HG03196 (cell line): Measurements from ENCODE around the gene TYMP.
A peak's percentile ranks its signal among the peaks of the same experiment; 100 is the strongest.

Experiments used
- ATAC-seq: cut with Tn5 transposase; IDR thresholded peaks from one replicate; pipeline ENCODE4 v1.9.1; 2021; ENCODE audit not compliant: unreplicated experiment

TYMP gene

DNA sequence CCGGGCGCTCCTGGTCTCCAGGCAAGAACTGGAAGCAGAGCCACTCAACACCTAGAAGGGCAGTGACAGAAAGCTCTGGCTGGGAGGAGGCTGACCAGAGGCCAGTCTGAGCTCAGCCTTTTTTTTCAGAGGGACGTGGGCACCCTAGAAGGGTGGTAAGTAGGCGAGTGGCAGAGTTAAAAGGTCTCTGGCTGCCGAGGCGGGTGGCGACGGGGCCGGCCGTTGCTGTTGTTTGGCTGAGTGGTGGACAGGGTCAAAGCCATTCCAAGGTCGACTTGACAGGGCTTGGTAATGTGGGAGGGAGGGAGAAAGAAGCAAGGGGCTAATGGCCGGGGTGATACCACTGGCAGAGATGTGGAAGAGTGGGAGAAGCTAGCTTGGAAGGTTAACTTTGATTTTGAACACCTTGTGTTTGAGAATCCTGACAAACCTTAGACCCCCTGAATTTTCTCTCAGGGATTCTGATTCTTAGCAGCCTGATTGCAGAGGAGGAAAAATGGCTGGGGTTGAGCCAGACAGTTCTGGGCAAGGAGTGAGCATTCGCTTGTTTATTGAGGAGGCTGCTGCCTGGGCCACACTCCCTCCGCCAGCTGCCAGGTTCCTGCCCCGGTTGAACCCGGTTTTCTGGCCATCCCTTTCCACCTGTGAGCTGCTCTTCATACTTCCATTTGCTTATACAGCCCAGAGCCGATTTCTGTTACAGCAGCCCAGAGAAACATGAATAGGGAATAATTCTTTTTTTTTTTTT, 33.8 kb upstream of the TYMP start:
- no peak for ATAC-seq

DNA sequence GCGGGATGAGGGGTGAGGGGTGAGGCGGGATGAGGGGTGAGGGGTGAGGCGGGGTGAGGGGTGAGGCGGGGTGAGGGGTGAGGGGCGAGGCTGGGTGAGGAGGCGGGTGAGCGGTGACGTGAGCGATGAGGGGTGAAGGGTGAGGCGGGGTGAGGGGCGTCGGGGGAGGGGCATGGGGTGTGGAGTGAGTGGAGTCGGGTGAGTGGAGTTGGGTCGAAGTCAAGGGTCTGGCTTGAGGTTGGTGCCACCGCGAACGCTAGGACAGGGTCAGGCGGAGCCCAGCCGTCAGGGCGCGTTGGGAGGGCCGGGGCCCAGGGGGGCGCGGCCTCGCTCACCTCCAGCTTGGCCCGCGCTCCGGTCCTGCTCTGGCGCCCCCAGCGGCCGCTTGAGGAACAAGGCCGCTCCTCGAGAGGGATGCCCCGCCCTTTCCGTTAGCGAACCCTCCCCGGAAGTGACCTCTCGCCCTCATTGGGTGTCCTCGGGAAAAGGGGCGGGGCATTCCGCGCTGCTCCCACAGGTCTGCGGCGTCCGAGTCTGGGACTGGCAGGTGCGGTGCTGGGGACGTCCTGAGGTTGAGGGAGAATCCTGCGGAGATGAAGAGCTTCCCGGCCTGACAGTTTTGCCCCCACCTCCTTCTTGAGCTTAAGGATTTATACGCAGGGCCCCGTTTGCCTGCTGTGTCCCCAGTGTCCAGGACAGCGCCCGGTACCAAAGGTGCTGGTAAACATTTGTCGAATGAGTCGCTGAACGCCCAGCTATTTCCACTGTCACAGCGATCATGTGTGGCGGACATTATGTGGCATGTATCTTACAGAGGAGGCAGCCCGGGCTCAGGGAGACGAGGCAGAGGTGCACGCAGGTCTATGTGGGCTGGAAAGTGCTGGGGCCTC, 33.0 kb upstream of the TYMP start, which contains the start of gene SYCE3:
Gene SYCE3 (minus strand): TSS at position 397 of the 890 bp plus-strand sequence. CDS start 6,514 bp downstream, outside the sequence.
- ATAC-seq: peak; percentile 80

DNA sequence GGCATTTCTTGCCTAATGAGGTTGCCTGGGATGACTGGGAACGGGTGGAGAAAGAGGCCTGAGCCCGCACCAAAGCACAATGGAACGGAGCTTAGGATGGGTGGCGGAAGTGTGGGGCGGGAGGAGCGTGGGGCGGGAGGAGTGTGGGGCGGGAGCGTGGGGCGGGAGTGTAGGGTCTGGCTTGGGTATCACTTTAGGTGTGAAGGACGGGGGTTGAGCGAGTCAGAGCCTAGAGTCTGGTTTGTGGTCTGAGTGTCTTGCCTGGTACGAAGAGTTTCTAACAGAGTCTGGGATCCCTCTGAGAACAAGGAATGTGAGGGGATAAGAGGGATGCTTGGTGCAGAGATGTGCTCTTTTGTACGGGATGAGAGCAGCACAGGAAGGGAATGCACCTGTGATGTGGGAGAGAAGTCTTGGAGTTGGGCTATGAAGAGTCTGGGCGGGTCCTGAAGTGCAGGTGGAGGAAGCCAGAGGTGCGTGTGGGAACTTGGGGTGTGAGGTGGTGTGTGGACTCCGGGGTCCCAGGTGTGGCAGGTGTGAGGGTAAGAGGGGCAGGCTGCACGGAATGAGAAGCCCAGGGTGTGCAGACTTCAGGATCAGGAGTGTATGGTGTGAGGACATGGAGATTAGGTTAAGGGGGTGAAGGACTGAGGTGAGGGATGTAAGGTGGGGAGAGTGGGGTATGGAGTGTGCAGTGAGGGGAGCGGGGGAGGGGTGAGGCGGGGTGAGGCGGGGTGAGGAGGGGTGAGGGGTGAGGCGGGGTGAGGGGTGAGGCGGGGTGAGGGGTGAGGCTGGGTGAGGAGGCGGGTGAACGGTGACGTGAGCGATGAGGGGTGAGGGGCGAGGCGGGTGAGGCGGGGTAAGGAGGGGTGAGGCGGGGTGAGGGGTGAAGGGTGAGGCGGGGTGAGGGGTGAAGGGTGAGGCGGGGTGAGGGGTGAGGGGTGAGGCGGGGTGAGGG, 31.9 kb upstream of the TYMP start:
- ATAC-seq: no peak

DNA sequence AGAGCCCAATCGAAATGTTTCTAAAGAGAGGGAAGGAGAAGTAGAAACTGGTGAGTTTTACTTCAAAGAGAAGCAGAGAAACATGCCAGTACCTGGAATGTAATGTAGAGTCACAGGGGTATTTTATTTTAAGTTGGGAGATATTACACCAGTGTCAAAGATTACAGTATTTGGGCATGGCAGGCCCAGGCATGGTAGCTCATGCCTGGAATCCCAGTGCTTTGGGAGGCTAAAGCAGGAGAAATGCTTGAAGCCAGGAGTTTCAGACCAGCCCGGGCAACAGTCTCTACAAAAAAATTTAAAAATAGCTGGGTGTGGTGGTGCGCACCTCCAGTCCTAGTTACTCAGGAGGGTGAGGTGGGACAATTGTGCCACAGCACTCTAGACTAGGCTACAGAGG, 30.2 kb upstream of the TYMP start:
- no peak for ATAC-seq

DNA sequence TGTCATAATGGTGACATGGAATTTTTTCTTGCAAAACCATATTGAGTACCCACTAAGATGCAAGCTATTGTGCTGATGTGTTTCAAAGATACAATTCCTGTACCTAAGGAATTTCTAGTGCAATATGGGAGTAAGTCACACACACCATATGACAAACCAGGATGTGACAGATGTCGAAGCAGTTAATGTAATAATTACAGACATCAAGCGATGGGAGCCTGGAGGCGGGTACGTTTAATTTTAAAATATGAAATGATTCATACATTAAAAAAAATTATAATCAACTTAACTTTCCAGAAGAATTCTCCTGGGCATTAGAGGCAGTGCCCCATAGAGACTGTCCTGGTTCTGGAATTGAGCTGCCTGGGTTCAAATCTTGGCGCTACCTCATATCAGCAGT, 26.9 kb upstream of the TYMP start:
- no peak for ATAC-seq

DNA sequence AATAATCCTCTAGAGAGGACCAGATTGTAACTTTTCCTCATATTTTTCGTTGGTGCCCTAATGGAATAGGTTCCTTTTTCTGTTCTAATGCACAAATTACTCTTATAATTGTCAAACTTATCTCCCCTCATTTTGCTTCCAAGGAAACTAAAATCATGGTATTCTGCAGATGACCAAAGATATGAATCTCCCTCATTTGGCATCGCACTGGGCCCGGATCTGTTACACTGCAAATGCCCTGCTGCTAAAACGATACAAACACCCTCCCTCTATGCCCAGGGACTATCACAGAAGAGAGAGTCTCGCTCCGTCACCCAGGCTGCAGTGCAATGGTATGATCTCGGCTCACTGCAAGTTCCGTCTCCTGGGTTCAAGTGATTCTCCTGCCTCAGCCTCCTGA, 23.5 kb upstream of the TYMP start:
- ATAC-seq: no peak

DNA sequence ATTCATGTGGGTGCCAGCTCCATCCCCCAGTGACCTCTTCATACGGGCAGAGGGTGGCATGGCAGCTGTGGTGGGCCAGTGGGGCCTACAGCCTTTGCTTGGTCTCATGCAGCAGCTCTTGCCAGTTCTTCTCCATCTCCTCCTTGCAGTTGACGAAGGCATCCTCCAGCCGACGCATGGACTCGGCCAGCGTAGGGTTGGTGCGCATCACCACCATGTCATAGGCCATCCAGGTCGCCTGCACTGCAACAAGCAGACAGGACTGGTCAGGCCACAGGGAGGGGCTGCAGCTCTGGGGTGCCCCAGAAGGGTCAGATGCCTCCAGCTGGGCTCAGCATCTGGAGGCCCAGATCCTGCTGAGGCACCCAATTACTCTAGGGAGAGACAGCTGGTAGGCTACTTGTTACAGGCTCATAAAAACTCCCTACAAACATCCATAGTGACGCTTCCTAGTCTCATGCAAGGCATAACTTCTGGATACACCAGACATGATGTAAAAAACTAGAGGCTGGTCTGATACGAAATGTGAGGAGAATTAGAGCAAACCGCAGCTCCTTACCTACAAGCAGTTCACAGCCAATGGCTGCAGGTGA, 21.4 kb upstream of the TYMP start:
- no peak for ATAC-seq

DNA sequence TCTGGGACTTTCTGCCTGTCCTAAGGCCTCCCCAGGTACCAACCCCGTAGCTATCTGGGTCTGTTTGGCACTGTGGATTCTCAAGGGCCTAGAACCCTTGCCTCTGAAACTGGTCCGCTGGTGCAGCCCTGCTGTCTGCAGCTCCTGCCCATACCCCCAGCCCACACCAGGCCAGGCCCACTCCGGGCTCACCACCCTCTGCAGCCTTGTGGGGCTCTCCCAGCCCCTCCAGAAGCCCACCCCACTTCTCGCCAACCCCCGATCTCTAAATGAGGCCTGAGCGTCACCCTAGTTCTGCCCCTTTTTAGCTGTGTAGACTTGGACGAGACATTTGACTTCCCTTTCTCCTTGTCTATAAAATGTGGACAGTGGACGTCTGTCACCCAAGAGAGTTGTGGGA, 20.6 kb upstream of the TYMP start:
- ATAC-seq: no peak

DNA sequence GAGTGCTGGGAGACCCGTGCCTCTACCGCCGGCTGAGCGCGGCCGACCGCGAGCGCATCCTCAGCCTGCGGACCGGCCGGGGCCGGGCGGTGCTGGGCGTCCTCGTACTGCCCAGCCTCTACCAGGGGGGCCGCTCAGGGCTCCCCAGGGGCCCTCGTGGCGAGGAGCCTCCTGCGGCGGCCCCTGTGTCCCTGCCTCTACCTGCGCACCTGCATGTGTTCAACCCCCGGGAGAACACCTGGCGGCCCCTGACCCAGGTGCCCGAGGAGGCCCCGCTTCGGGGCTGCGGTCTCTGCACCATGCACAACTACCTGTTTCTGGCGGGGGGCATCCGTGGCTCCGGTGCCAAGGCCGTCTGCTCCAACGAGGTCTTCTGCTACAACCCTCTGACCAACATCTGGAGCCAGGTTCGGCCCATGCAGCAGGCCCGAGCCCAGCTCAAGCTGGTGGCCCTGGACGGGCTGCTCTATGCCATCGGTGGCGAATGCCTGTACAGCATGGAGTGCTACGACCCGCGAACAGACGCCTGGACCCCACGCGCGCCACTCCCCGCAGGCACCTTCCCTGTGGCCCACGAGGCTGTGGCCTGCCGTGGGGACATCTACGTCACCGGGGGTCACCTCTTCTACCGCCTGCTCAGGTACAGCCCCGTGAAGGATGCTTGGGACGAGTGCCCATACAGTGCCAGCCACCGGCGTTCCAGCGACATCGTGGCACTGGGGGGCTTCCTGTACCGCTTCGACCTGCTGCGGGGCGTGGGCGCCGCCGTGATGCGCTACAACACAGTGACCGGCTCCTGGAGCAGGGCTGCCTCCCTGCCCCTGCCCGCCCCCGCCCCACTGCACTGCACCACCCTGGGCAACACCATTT, 19.3 kb upstream of the TYMP start:
- no peak for ATAC-seq

DNA sequence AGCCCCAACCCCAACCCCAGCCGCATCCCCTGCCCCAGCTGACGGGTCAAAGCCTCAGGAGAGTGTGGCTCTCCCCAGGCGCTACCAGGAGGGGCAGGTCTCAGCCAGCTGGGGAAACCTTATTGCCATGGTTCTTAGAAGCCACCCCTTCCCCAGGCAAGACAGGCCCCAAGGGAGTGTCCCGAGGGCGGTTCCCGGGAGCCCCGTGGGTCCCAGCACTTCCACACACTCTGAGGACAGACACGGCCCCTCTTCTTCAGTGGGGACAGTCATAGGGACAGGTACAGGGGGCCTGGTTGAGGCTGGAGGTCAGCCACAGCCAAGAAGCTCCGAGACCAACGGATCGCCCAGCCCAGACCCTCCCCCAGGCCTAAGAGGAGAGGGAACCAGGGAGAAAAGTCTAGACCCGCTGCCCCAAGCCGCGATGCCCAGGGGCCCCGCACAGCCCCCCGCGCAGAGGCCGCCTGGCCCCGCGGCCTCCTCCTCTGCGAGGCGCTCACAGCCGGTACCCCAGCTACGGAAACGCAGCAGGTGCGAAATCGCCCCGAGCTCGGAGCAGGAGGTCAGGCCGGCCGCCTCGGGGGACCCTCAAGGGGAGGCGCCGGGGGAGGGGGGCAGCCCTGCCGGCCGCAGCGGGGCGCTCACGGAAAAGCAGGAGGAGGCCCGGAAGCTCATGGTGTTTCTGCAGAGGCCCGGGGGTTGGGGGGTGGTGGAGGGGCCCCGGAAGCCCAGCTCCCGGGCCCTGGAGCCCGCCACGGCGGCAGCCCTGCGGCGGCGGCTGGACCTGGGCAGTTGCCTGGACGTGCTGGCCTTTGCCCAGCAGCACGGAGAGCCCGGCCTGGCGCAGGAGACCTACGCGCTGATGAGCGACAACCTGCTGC, 18.5 kb upstream of the TYMP start:
- ATAC-seq: no peak

DNA sequence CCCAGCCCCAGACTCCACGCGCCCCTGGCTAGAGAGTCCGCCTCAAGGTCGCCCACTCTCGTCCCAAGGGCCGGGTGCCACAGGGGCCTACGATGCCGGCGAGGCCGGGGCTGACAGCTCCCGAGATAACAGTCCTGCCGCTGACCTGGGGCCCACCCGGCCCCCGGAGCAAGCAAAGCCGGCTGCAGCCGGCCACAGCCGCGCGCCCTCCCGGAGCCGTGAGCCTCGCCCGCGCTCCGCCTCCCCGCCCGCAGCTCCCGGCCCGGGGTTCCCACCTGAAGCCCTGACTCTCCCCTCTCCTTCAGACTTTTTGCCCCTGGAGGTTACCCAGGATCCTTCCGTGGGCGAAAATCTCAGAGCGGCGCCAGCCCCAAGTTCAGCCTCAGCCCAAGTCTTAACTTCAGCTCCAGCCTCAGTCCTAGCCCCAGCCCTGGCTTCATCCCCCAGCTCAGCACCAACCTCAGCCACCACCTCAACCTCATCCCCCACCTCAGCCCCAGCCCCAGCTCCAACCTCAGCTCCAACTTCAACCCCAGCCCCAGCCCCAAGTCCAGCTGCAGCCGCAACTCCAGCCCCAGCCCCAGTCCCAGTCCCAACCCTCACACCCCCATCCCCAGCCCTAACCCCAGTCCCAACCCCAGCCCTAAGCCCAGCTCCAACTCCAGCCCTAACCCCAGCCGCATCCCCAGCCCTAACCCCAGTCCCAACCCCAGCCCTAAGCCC, 17.6 kb upstream of the TYMP start:
- ATAC-seq: no peak

DNA sequence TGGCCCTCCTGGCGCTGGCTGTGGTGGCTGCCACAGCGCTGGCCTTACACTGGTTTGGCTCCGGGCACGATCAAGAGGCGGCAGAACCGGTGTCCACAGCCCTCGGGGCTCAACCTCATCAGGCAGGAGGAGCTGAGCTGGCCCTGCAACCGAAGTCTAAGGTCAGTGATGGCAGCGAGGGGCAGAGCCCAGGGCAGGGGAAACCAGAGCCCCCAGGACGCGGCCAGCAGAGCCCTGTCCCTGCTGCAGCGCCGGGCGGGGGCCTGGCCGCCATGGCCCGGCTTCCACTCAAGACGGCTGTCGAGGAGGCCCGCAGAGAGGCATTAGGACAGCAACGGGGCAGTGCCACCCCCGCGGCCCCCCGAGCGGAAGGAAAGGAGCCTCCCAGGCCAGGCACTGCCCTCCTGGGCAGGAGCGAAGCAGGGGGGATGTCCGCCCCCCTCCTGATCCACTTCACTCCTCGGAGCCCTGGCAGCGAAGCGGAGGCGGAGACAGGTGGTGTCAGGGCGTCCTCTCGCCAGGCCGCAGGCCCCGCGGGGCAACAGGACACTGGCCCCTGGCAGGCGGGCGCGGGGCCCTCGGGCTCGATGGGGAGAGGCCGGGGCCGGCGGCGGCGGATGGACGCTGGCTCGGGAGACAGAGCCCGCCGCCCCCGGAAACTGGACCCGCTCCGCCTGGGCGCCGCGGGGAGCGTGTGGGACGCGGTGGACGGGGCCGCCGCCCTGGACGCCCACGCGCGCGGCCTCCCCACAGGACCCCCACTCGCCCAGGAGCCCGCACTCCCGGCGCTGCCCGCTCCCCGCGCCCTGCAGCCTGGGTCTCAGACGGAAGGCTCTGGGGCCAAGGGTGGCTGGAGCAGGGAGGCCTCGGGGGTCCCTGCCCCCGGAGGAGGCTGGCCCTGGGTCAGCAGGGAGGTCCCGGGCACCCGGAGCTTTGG, 16.8 kb upstream of the TYMP start:
- ATAC-seq: no peak

DNA sequence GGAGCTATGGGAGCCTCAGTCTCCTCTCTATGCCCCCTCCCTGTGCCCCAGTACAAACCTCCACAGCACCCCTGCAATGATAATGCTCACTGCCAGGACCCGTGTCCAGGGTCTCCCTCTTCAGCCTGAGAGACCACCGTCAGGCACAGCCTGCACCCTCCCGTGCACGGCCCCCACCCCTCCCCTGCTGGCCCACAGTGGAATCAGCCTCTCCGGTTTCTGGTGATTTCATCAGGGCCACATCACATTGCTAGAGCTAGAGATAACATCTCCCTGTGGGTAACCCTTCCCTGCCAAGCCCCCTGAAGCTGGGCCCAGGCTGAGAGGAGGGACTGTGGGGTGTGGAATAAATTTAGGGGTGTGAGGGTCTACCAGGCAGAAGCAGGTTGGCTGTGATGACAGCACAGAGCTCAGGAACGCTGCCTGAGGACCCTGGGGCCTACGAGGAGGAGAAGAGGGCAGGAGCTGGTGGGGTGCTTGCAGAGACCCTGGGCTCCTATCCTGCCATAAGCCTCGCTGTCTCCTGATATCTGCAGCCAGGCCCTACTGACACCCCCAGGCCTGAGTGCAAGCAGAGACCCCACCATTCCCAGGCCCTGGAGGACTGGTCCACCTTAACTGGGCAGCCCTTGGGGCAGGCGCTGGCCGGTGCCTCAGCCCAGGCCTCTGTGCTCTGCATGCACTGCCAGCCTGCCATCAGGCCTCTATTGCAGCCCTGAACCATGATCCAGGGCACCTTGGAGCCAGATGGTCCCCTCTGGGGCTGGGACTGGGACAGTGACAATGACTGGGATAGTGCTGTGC, 15.9 kb upstream of the TYMP start, which contains the start of gene KLHDC7B:
Gene KLHDC7B (plus strand): TSS at position 378 of the 804 bp plus-strand sequence. CDS start 345 bp downstream, at position 723.
- no peak for ATAC-seq

DNA sequence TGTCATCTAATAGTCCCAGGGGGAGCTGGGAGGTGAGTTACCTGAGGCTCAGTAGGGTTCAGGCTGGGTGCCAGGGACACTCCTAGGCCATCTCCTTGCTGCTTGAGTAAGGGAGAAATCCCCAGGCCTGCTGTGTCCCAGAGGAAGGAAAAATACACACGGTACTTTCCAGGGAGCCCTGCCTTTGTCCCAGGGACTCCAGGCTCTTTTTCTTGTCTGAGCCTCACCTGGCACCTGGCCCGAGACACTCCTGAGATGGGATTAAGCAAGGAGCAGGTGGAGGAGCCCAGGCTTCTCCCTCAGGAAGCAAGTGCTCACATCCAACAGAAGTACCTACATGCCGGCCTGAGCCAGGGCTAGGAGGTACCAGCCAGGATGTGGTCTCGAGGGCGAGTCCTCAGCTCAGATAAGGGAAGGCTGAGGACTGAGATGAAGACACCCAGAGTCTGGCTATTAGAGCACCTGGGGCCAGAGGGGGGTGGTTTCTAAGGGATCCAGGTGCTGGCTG, 15.0 kb upstream of the TYMP start:
- no peak for ATAC-seq

DNA sequence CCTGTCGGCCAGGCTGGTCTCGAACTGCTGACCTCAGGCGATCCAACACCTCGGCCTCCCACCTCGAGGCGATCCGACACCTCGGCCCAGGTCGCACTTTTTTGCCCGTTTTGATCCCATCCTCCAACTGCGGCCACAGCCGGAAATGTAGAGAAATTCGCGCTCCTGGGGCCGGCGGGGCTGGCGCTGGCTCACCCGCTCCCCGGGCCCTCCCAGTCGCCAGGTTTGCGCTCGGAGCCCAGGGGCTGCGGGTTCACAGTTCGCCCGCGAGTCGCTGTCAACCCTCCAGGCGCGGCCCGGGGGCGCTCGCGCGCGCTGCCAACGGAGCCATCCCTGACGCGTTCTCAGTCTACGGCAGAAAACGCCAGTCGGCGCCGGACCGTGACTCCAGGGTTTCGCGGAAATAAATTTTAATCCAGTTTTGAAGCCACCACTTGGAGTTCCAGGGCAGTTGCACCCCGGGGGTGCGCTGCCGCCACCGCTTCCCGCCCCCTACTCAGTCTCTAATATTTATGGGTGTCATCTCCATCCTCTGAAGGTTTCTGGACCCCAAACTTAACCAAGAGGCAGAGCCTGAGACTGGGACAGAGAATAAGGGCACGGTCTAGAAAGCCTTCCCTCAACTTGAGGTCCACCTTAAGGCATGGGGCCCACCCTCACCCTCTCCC, 14.4 kb upstream of the TYMP start:
- ATAC-seq: peak; percentile 30
